CD14-positive monocyte (primary cell): ENCODE results near the gene CALML3. TPM values are rescaled to one million over a fixed set of nuclear protein-coding genes. Genes with fewer than 3 reads are reported as not detected.

ENCODE experiments used
- DNase-seq, 3 donors: peaks; one replicate each; pipeline ENCODE4 v3.0.0-alpha.2; 2011 to 2022
- H2AFZ ChIP-seq: 2 replicates; pipeline ENCODE4 v1.6.0; 2012; ENCODE audit warnings: mild to moderate bottlenecking, low read depth, low read length, inconsistent platforms; ENCODE audit not compliant: insufficient read depth, poor library complexity, severe bottlenecking
- H3K27ac ChIP-seq, 2 donors: 1 replicate in 1 of 2; 2 replicates in 1 of 2; pipeline ENCODE4 v1.5.1; 2012 to 2013; ENCODE audit warnings: low read length in 2 of 2, control low read depth in 1 of 2, inconsistent platforms in 1 of 2, low read depth in 1 of 2, mild to moderate bottlenecking in 1 of 2
- H3K27me3 ChIP-seq, 2 donors: one replicate each; pipeline versions ENCODE4 v1.6.0 to v1.6.1; 2011 to 2013; ENCODE audit warnings: low read length in 2 of 2; ENCODE audit not compliant: control insufficient read depth in 2 of 2, insufficient read depth in 2 of 2
- H3K36me3 ChIP-seq, 2 donors: replicated peaks in 1 of 2; 1 replicate in 1 of 2; 2 replicates in 1 of 2; pipeline versions ENCODE4 v1.5.1 to v1.6.1; 2012 to 2013; ENCODE audit warnings: low read length in 2 of 2, control low read depth in 1 of 2, inconsistent platforms in 1 of 2, mild to moderate bottlenecking in 1 of 2; ENCODE audit not compliant: insufficient read depth in 2 of 2, control insufficient read depth in 1 of 2
- H3K4me1 ChIP-seq, 2 donors: 1 replicate in 1 of 2; 2 replicates in 1 of 2; pipeline versions ENCODE4 v1.5.1 to v1.6.1; 2012 to 2013; ENCODE audit warnings: low read length in 2 of 2, control low read depth in 1 of 2, inconsistent platforms in 1 of 2, mild to moderate bottlenecking in 1 of 2, moderate library complexity in 1 of 2; ENCODE audit not compliant: insufficient read depth in 2 of 2, control insufficient read depth in 1 of 2
- H3K4me2 ChIP-seq: replicated peaks from 2 replicates; pipeline ENCODE3; 2012; ENCODE audit warnings: low read length, moderate library complexity, mild to moderate bottlenecking; ENCODE audit not compliant: poor library complexity, severe bottlenecking; ENCODE audit errors: extremely low read depth
- H3K4me3 ChIP-seq, 3 experiments: fragments of 200-600 bp in 1 of 3; sonication (generic) in 1 of 3; replicated peaks in 1 of 3; 1 replicate in 2 of 3; 2 replicates in 1 of 3; pipeline ENCODE4 v1.5.1; 2011 to 2013; ENCODE audit warnings: low read length in 3 of 3, mild to moderate bottlenecking in 3 of 3, control low read depth in 2 of 3, low read depth in 2 of 3, inconsistent platforms in 1 of 3, moderate library complexity in 1 of 3
- H3K79me2 ChIP-seq: 2 replicates; pipeline ENCODE4 v1.6.0; 2012; ENCODE audit warnings: mild to moderate bottlenecking, control low read depth, inconsistent platforms, low read length, moderate library complexity; ENCODE audit not compliant: insufficient read depth
- H3K9ac ChIP-seq: 2 replicates; pipeline ENCODE4 v1.6.0; 2017; ENCODE audit warnings: low read length, mild to moderate bottlenecking; ENCODE audit not compliant: insufficient read depth, poor library complexity, severe bottlenecking
- H3K9me3 ChIP-seq, 2 donors: replicated peaks in 1 of 2; 1 replicate in 1 of 2; 2 replicates in 1 of 2; pipeline versions ENCODE4 v1.5.1 to v1.6.1; 2012 to 2013; ENCODE audit warnings: low read length in 2 of 2, control low read depth in 1 of 2; ENCODE audit not compliant: control insufficient read depth in 1 of 2, insufficient read depth in 1 of 2
- H4K20me1 ChIP-seq: 2 replicates; pipeline ENCODE4 v1.6.0; 2012; ENCODE audit warnings: mild to moderate bottlenecking, low read length, control low read depth, moderate library complexity; ENCODE audit not compliant: insufficient read depth
- H3K27ac Mint-ChIP-seq, 7 donors: one replicate each; pipeline ENCODE4 v1.8.0; 2020; ENCODE audit warnings: mild to moderate bottlenecking in 7 of 7, mixed read lengths in 7 of 7, moderate library complexity in 6 of 7, inconsistent platforms in 2 of 7
- H3K27me3 Mint-ChIP-seq, 3 donors: one replicate each; pipeline ENCODE4 v1.8.0; 2021 to 2022; ENCODE audit warnings: low read depth in 3 of 3, mild to moderate bottlenecking in 3 of 3, mixed read lengths in 3 of 3, moderate library complexity in 3 of 3, inconsistent platforms in 1 of 3
- H3K36me3 Mint-ChIP-seq, 2 donors: one replicate each; pipeline ENCODE4 v1.8.0; 2020; ENCODE audit warnings: mixed read lengths in 2 of 2, inconsistent platforms in 1 of 2, mild to moderate bottlenecking in 1 of 2
- H3K4me1 Mint-ChIP-seq: one replicate; pipeline ENCODE4 v1.8.0; 2020; ENCODE audit warnings: mild to moderate bottlenecking, mixed read lengths
- H3K4me3 Mint-ChIP-seq, 2 donors: one replicate each; pipeline ENCODE4 v1.8.0; 2020; ENCODE audit warnings: mild to moderate bottlenecking in 2 of 2, mixed read lengths in 2 of 2, moderate library complexity in 1 of 2
- H3K9me3 Mint-ChIP-seq, 7 donors: one replicate each; pipeline ENCODE4 v1.8.0; 2020 to 2022; ENCODE audit warnings: mixed read lengths in 7 of 7, mild to moderate bottlenecking in 6 of 7, moderate library complexity in 6 of 7, inconsistent platforms in 2 of 7
- WGBS: methylation state at CpG from one replicate; pipeline ENCODE4 v1.1.5; 2013; ENCODE audit warnings: missing lambda C conversion rate; ENCODE audit not compliant: insufficient coverage; 5-methylcytosine and 5-hydroxymethylcytosine counted together
- intact Hi-C, 2 donors: fragments of 100-400 bp; cut with micrococcal nuclease; formaldehyde crosslinking; loops; one replicate each; pipeline versions ENCODE4 v1.15.0 to v1.15.1; 2023
- polyA plus RNA-seq, 3 donors: library from polyadenylated mRNA; depleted of rRNA in 1 of 3; unstranded in 2 of 3; stranded (reverse) in 1 of 3; fragments of 300-500 nt in 2 of 3; fragments of >200 nt in 1 of 3; fragmentation: Illumina TruSeq in 2 of 3; gene quantifications; 1 replicate in 2 of 3; 2 replicates in 1 of 3; pipeline ENCODE4 v1.2.3, GENCODE V29; 2012 to 2021
- TF ChIP-seq, protein P1 (sequence below): fragments of 200-600 bp; IDR thresholded peaks from one replicate; pipeline ENCODE4 v1.8.0; 2022; ENCODE audit warnings: antibody characterized with exemption, mild to moderate bottlenecking

The CALML3 gene
- polyA plus RNA-seq, 3 donors, result not detected

DNA sequence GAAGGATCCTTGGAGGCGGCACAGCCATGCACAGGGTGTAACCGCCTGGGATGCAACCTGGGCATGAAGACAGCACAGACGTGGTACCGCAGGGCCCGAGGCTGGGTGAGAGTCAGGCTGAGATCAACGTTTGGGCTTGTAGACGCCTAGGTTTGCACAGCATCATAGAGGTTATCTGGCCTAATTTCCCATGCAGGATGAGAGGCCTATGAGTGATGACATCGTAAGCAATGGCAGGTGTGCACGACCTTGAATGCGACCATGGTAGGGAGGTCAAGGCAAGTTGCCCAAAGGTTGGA lies 7.5 kb downstream of the CALML3 start:
- Histone ChIP-seq H3K9ac (no peak overlapping the region), H3K27me3 (no peaks in the 10 kb centered on the region), H3K36me3 (no peaks in the 10 kb centered on the region), H2AFZ (no peak overlapping the region), H3K9me3 (no peaks in the 10 kb centered on the region), H3K27ac (no peak overlapping the region), H3K79me2 (no peaks in the 10 kb centered on the region), H3K4me3 (no peak overlapping the region), H3K4me1 (peaks cover 11 to 13% of the 10 kb centered on the region in 2 donors), H3K4me2 (no peak overlapping the region), H4K20me1 (no peaks in the 10 kb centered on the region)
- 97% methylated on average over 10 of the region's 10 CpGs for WGBS
- H3K4me3 Mint-ChIP-seq, result no peak overlapping the region
- TF ChIP-seq, protein P1, sequence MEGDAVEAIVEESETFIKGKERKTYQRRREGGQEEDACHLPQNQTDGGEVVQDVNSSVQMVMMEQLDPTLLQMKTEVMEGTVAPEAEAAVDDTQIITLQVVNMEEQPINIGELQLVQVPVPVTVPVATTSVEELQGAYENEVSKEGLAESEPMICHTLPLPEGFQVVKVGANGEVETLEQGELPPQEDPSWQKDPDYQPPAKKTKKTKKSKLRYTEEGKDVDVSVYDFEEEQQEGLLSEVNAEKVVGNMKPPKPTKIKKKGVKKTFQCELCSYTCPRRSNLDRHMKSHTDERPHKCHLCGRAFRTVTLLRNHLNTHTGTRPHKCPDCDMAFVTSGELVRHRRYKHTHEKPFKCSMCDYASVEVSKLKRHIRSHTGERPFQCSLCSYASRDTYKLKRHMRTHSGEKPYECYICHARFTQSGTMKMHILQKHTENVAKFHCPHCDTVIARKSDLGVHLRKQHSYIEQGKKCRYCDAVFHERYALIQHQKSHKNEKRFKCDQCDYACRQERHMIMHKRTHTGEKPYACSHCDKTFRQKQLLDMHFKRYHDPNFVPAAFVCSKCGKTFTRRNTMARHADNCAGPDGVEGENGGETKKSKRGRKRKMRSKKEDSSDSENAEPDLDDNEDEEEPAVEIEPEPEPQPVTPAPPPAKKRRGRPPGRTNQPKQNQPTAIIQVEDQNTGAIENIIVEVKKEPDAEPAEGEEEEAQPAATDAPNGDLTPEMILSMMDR, result no peak
- H3K4me1 Mint-ChIP-seq, result peaks cover 15% of the 10 kb centered on the region
- DNase-seq, result no peak
- no peak overlapping the region for H3K27ac Mint-ChIP-seq
- H3K27me3 Mint-ChIP-seq, result peaks cover 0 to 2% (median 2%) of the 10 kb centered on the region in 3 donors
- H3K9me3 Mint-ChIP-seq, result peaks cover 0 to 3% (median 0%) of the 10 kb centered on the region in 7 donors
- intact Hi-C loops, result no loop called here
- no peaks in the 10 kb centered on the region for H3K36me3 Mint-ChIP-seq

DNA sequence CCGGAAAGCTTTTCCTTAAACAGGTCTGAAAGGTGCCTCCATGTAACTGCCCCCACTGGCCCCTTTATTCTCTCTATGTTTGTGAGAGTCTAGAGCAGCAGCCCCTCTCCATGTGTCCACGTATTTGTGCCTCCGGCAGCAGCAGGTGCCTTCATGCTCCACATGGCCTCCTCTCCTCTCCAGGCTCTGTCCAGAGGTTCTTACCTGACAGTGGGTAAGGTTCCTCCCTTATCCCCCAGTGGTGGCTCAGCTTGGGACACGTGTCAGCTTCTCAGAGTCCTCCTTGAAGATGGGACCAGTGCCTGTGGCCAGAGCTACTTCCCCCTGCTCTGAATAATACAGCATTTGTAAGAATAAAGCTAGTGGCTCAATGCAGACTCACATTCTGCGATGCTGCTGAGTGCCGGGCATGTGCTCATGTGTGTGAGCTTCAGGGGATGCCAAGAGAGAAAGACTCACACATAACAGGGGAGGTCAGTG lies 7.9 kb downstream of the CALML3 start:
- peaks cover 11 to 13% of the 10 kb centered on the region in 2 donors for H3K4me1 ChIP-seq
- 87% methylated on average over 3 of the region's 6 CpGs for WGBS
- no peaks in the 10 kb centered on the region for H3K9me3 ChIP-seq
- no peak overlapping the region for H3K27ac ChIP-seq
- H3K27me3 ChIP-seq, result no peaks in the 10 kb centered on the region
- no peaks in the 10 kb centered on the region for H3K79me2 ChIP-seq
- Mint-ChIP-seq H3K4me1 (peaks cover 15% of the 10 kb centered on the region), H3K4me3 (no peak overlapping the region), H3K36me3 (no peaks in the 10 kb centered on the region), H3K27ac (peak overlapping the region in 1 of 7 donors; percentile 19), H3K9me3 (peaks cover 0 to 3% (median 0%) of the 10 kb centered on the region in 7 donors), H3K27me3 (peaks cover 0 to 2% (median 2%) of the 10 kb centered on the region in 3 donors)
- no peak overlapping the region for H3K4me3 ChIP-seq
- H3K9ac ChIP-seq, result no peak overlapping the region
- H4K20me1 ChIP-seq, result no peaks in the 10 kb centered on the region
- TF ChIP-seq, protein P1, result no peak
- no peak for DNase-seq
- H3K36me3 ChIP-seq, result no peaks in the 10 kb centered on the region
- no peak overlapping the region for H2AFZ ChIP-seq
- no peak overlapping the region for H3K4me2 ChIP-seq
- intact Hi-C loops, result no loop called here
